ENCODE results near the gene ZNF410.

- no peak for TF ChIP-seq CTCF (conservative IDR thresholded peaks at IDR 0.05; ENCODE audit: low read depth, low read length)
- no peak for TF ChIP-seq EZH2 (IDR thresholded peaks at IDR 0.05; ENCODE audit: borderline replicate concordance, low read depth, low read length, poor library complexity, severe bottlenecking)
Observed at GRCh38 chr14:73916324-73916723, 29.7 kb downstream of the ZNF410 start.

Data from A673 (cell line).